Spleen (tissue), 11 donors: ENCODE measurements around the gene PPP1R26. TPM values are rescaled to one million over a fixed set of nuclear protein-coding genes. Genes with fewer than 3 reads are reported as not detected.
A peak's percentile ranks its signal among the peaks of the same experiment; 100 is the strongest.

Experiments used
- DNase-seq: peaks from one replicate; pipeline ENCODE4 v3.0.0-alpha.2; 2020
- H3K27ac ChIP-seq, 8 donors: fragments of 200-600 bp; sonication (generic) in 7 of 8; 1 replicate in 4 of 8; 2 replicates in 4 of 8; pipeline versions ENCODE4 v1.5.0 to v1.8.0; 2016 to 2021; ENCODE audit warnings: inconsistent platforms in 4 of 8, mild to moderate bottlenecking in 4 of 8, moderate library complexity in 1 of 8
- H3K27me3 ChIP-seq, 7 donors: fragments of 200-600 bp; sonication (generic) in 6 of 7; replicated peaks in 1 of 7; 1 replicate in 4 of 7; 2 replicates in 3 of 7; pipeline versions ENCODE4 v1.5.0 to v1.8.0; 2016 to 2021; ENCODE audit warnings: inconsistent platforms in 3 of 7, mild to moderate bottlenecking in 1 of 7
- H3K36me3 ChIP-seq, 6 donors: fragments of 200-600 bp; sonication (generic) in 5 of 6; 1 replicate in 4 of 6; 2 replicates in 2 of 6; pipeline versions ENCODE4 v1.5.0 to v1.8.0; 2016 to 2021; ENCODE audit warnings: inconsistent platforms in 2 of 6
- H3K4me1 ChIP-seq, 6 donors: fragments of 200-600 bp; sonication (generic) in 5 of 6; 1 replicate in 3 of 6; 2 replicates in 3 of 6; pipeline versions ENCODE4 v1.5.0 to v1.8.0; 2016 to 2021; ENCODE audit warnings: inconsistent platforms in 3 of 6
- H3K4me3 ChIP-seq, 8 donors: fragments of 200-600 bp; sonication (generic) in 7 of 8; 1 replicate in 4 of 8; 2 replicates in 4 of 8; pipeline versions ENCODE4 v1.5.0 to v1.8.0; 2016 to 2021; ENCODE audit warnings: inconsistent platforms in 4 of 8, mild to moderate bottlenecking in 4 of 8, moderate library complexity in 2 of 8
- H3K9me3 ChIP-seq, 8 donors: fragments of 200-600 bp; sonication (generic) in 7 of 8; 1 replicate in 4 of 8; 2 replicates in 4 of 8; pipeline versions ENCODE4 v1.5.0 to v1.8.0; 2016 to 2021; ENCODE audit warnings: inconsistent platforms in 4 of 8
- POLR2A ChIP-seq, 3 donors: fragments of 450-650 bp; IDR thresholded peaks; one replicate each; pipeline ENCODE4 v1.5.1; 2017; ENCODE audit warnings: antibody characterized with exemption in 3 of 3, mild to moderate bottlenecking in 1 of 3
- POLR2AphosphoS5 ChIP-seq, 3 donors: sonication (generic); formaldehyde crosslinking; IDR thresholded peaks; one replicate each; pipeline ENCODE4 v1.5.1; 2017; ENCODE audit warnings: antibody characterized with exemption in 3 of 3
- WGBS, 5 donors: extraction: QIAGEN DNeasy Blood & Tissue Kit in 3 of 5; methylation state at CpG; one replicate each; pipeline versions ENCODE4 v1.1.5 to v1.1.7; 2013 to 2018; 5-methylcytosine and 5-hydroxymethylcytosine counted together
- intact Hi-C: fragments of 100-400 bp; cut with DNase I; formaldehyde crosslinking; loops from one replicate; pipeline ENCODE4 v1.15.0; 2023; ENCODE audit warnings: low total_unique reads
- polyA plus RNA-seq, 3 donors: library from polyadenylated mRNA; stranded (reverse); fragments of 200-250 nt; gene quantifications; one replicate each; pipeline ENCODE4 v1.2.1, GENCODE V29; 2013
- total RNA-seq, 7 donors: library from RNA; depleted of rRNA in 3 of 7; stranded (reverse); fragments of >200 nt in 3 of 7; fragmentation: NEBNext Ultra II Directional in 4 of 7; extraction: Animal tissue kit (Norgen Biotek cat#: 25700) in 4 of 7; gene quantifications; one replicate each; pipeline versions ENCODE4 v1.1.0 to v1.2.1, GENCODE V29; 2016 to 2021
- TF ChIP-seq, protein P1 (sequence below), 11 experiments: fragments of 200-600 bp in 7 of 11; fragments of 450-650 bp in 4 of 11; sonication (generic) in 4 of 11; IDR thresholded peaks in 8 of 11; conservative IDR thresholded peaks in 3 of 11; 1 replicate in 7 of 11; 2 replicates in 4 of 11; pipeline versions ENCODE4 v1.4.0 to v1.8.0; 2016 to 2021; ENCODE audit warnings: antibody characterized with exemption in 11 of 11, inconsistent platforms in 4 of 11, mild to moderate bottlenecking in 1 of 11
- donor health status: healthy with polysubstance abuse.
- donor health status: DM: no; HTN: no; CAD: no; lungs with moderate emphysema.
- donor health status: DM: no; HTN: no; CAD: no.
- donor health status: Bipolar disorder and iron deficiency.
- donor health status: healthy.
- donor health status: DM: no; HTN: no; CAD: no.
- donor health status: DM: yes; HTN: yes; CAD: no.

The PPP1R26 gene
- total and polyA plus RNA-seq, 10 donors = 1.8 to 18.7 (median 9.3) TPM

DNA sequence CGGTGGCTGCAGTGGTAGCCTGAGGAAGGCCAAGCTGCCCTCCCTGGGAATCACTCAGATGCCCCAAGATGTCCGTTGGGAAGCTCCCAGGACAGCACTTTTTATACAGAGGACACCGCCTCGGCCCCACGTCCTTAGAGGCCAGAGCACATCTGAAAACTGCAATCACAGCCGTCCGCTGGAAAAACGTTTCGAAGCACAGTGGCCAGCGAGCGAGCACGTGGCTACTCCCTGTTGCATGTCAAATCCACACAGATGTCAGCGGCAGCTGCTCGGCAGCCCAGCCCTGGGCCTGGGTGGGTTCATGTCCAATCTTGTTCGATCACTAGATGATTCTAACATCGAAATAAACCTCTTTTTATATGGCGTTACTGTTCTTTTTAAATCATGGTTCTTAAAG lies 8.9 kb downstream of the PPP1R26 start:
- TF ChIP-seq, protein P1, sequence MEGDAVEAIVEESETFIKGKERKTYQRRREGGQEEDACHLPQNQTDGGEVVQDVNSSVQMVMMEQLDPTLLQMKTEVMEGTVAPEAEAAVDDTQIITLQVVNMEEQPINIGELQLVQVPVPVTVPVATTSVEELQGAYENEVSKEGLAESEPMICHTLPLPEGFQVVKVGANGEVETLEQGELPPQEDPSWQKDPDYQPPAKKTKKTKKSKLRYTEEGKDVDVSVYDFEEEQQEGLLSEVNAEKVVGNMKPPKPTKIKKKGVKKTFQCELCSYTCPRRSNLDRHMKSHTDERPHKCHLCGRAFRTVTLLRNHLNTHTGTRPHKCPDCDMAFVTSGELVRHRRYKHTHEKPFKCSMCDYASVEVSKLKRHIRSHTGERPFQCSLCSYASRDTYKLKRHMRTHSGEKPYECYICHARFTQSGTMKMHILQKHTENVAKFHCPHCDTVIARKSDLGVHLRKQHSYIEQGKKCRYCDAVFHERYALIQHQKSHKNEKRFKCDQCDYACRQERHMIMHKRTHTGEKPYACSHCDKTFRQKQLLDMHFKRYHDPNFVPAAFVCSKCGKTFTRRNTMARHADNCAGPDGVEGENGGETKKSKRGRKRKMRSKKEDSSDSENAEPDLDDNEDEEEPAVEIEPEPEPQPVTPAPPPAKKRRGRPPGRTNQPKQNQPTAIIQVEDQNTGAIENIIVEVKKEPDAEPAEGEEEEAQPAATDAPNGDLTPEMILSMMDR (IDR thresholded peaks at IDR 0.05 in 8 of 11, conservative IDR thresholded peaks at IDR 0.05 in 3 of 11) = no peak
- TF ChIP-seq POLR2AphosphoS5 (IDR thresholded peaks at IDR 0.05) (no peak), POLR2A (IDR thresholded peaks at IDR 0.05) (no peak)
- H3K4me3 ChIP-seq = no peak overlapping the region
- DNase-seq = peak; percentile 49
- intact Hi-C loops = no loop called here
- peaks cover 0 to 60% (median 33%) of the 10 kb centered on the region in 6 donors for H3K36me3 ChIP-seq
- WGBS, 5 donors = 84 to 96% (median 92%) methylated on average over 17 of the region's 17 CpGs
- H3K4me1 ChIP-seq = no peaks in the 10 kb centered on the region
- H3K27ac ChIP-seq = no peak overlapping the region
- no peaks in the 10 kb centered on the region for H3K9me3 ChIP-seq
- H3K27me3 ChIP-seq = peaks cover 0 to 5% (median 0%) of the 10 kb centered on the region in 7 donors

GRCh38 chr9:135489188-135489906 lies 9.8 kb downstream of the PPP1R26 start:
- H3K36me3 ChIP-seq = peaks cover 0 to 52% (median 29%) of the 10 kb centered on the region in 6 donors
- peak; percentile 50 for DNase-seq
- intact Hi-C loops = no loop called here

GRCh38 chr9:135490166-135490870 lies 10.7 kb downstream of the PPP1R26 start:
- Histone ChIP-seq H3K27me3 (no peaks in the 10 kb centered on the region), H3K36me3 (peaks cover 0 to 42% (median 23%) of the 10 kb centered on the region in 6 donors), H3K4me1 (no peaks in the 10 kb centered on the region), H3K9me3 (no peaks in the 10 kb centered on the region), H3K27ac (no peak overlapping the region), H3K4me3 (no peak overlapping the region)
- WGBS, 5 donors = 86 to 92% (median 89%) methylated on average over 16 of the region's 16 CpGs
- peak; percentile 37 for DNase-seq
- no peak for TF ChIP-seq POLR2AphosphoS5 (IDR thresholded peaks at IDR 0.05)
- no peak for TF ChIP-seq POLR2A (IDR thresholded peaks at IDR 0.05)
- TF ChIP-seq, protein P1 (IDR thresholded peaks at IDR 0.05 in 8 of 11, conservative IDR thresholded peaks at IDR 0.05 in 3 of 11) = no peak
- intact Hi-C loops = no loop called here

More at GRCh38 chr9:135489188-135489906, 9.8 kb downstream of the PPP1R26 start:
- 84 to 93% (median 90%) methylated on average over 18 of the region's 18 CpGs for WGBS, 5 donors
- Histone ChIP-seq H3K4me1 (no peaks in the 10 kb centered on the region), H3K27me3 (peaks cover 0 to under 1% (median 0%) of the 10 kb centered on the region in 7 donors), H3K27ac (no peak overlapping the region), H3K4me3 (no peak overlapping the region), H3K9me3 (no peaks in the 10 kb centered on the region)
- TF ChIP-seq, protein P1 (IDR thresholded peaks at IDR 0.05 in 8 of 11, conservative IDR thresholded peaks at IDR 0.05 in 3 of 11) = no peak
- TF ChIP-seq POLR2AphosphoS5 (IDR thresholded peaks at IDR 0.05) (no peak), POLR2A (IDR thresholded peaks at IDR 0.05) (no peak)

DNA sequence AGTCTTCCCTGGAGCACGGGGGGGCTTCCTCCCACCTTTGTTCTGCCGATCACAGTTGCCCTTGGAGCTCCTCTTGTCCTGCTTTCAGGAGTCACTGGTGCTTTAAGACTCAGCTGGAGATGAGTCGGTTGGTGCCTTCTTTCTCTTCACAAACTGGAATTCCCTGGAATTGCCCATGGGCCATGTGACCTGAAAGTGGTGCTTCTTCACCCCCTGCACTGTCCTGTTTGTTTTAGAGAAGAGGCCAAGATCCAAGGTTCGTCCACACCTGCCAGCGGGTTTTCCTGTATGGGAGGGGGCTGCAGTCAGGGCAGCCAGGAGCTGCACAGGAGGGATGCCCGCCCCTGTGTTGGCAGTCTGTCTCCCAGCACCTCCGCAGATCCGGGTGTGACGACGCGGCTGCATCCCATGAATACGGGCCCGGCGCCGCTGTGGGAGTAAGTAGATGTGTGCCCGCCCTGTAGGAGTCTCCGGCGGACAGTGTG lies 11.4 kb downstream of the PPP1R26 start:
- peak; percentile 62 for DNase-seq
- intact Hi-C loops = no loop called here

More for the DNA sequence above, 11.4 kb downstream of the PPP1R26 start:
- TF ChIP-seq, protein P1 (IDR thresholded peaks at IDR 0.05 in 8 of 11, conservative IDR thresholded peaks at IDR 0.05 in 3 of 11) = no peak
- TF ChIP-seq POLR2AphosphoS5 (IDR thresholded peaks at IDR 0.05) (no peak), POLR2A (IDR thresholded peaks at IDR 0.05) (no peak)
- Histone ChIP-seq H3K4me1 (no peaks in the 10 kb centered on the region), H3K4me3 (no peak overlapping the region), H3K27me3 (no peaks in the 10 kb centered on the region), H3K27ac (no peak overlapping the region), H3K9me3 (no peaks in the 10 kb centered on the region), H3K36me3 (peaks cover 0 to 35% (median 16%) of the 10 kb centered on the region in 6 donors)
- WGBS, 5 donors = 76 to 92% (median 88%) methylated on average over 6 to 18 of the region's 18 CpGs
